NCI-H128 (cell line): Measurements from ENCODE around the gene KRT7.
"Not testable (repeated sequence)": the region's sequence is repeated elsewhere in the genome, so short reads cannot be mapped to it uniquely, and the experiment has no call there.

Experiments used
- DNase-seq: peaks from one replicate; lab custom pipeline; 2025; ENCODE audit not compliant: unreplicated experiment; lab: John Stamatoyannopoulos, UW

KRT7 gene

GRCh38 chr12:52277486-52278245 lies 44.6 kb downstream of the KRT7 start:
- DNase-seq = no peak

GRCh38 chr12:52278575-52279421 lies 45.8 kb downstream of the KRT7 start:
- DNase-seq = peak; percentile 44

GRCh38 chr12:52279422-52280318 lies 46.6 kb downstream of the KRT7 start:
- no peak for DNase-seq

- no peak for DNase-seq
Measured at GRCh38 chr12:52280319-52280795, 47.3 kb downstream of the KRT7 start.

- DNase-seq = no peak
Measured at GRCh38 chr12:52280796-52281560, 47.9 kb downstream of the KRT7 start.

- no peak for DNase-seq
Measured at GRCh38 chr12:52284562-52285171, 51.6 kb downstream of the KRT7 start.

GRCh38 chr12:52285172-52285745 lies 52.2 kb downstream of the KRT7 start:
- no peak for DNase-seq

- DNase-seq = no peak
Measured at GRCh38 chr12:52285851-52286530, 52.9 kb downstream of the KRT7 start.

- not testable (repeated sequence) for DNase-seq
Measured at GRCh38 chr12:52286857-52287785, 54.1 kb downstream of the KRT7 start.

- DNase-seq = not testable (repeated sequence)
Measured at GRCh38 chr12:52287816-52288805, 55.1 kb downstream of the KRT7 start.

- not testable (repeated sequence) for DNase-seq
Measured at GRCh38 chr12:52290483-52291134, 57.6 kb downstream of the KRT7 start.

GRCh38 chr12:52291267-52291935 lies 58.4 kb downstream of the KRT7 start, which contains the start of gene KRT81:
KRT81 (minus strand) TSS chr12:52291534; CDS start chr12:52291465, 69 bp downstream.
- DNase-seq = no peak

- no peak for DNase-seq
Measured at GRCh38 chr12:52293926-52294325, 60.9 kb downstream of the KRT7 start.

GRCh38 chr12:52294803-52295202 lies 61.8 kb downstream of the KRT7 start:
- no peak for DNase-seq

GRCh38 chr12:52295663-52296062 lies 62.6 kb downstream of the KRT7 start:
- DNase-seq = no peak
